HG03159 (cell line): ENCODE measurements around the gene GYPC.
"Not testable (repeated sequence)": the region's sequence is repeated elsewhere in the genome, so short reads cannot be mapped to it uniquely, and the experiment has no call there.

Source experiments
- ATAC-seq: cut with Tn5 transposase; IDR thresholded peaks from one replicate; pipeline ENCODE4 v1.9.1; 2021; ENCODE audit warnings: mild to moderate bottlenecking, moderate library complexity; ENCODE audit not compliant: unreplicated experiment

GYPC gene

DNA sequence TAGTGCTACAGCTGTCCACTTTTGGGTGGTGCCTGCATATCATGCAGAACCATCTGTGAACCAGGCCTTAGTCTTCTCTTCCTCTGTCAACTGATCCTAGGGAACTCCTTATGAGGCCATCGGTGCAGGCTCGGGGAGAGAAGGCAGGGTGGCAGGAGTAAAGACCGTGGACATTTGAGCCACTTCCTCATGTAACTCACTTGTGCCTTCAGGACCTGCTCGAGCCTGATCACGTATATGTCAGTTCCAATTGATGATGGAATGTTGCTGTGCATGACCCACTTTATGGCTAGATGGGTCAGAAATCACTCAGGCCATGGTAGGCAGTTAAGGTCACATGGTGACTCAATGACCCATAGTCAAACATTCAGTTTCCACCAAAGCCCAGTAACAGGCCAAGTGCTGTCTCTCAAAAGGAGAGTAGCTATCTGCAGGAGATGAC, 7.6 kb upstream of the GYPC start:
- ATAC-seq, result not testable (repeated sequence)

DNA sequence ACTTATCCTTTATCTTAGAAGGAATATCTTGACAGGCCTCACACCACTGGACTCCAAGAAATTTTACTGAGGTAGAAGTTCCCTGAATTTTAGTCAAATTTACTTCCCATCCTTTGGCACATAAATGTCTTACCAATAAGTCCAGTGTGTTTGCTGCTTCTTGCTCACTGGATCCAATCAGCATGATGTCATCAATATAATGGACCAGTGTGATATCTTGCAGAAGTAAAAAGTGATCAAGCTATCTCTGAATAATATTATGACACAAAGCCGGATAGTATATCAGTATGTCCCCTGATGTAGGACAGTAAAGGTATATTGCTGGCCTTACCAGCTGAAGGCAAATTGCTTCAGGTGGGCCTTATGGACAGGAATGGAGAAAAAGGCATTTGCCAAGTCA, 6.9 kb upstream of the GYPC start:
- no peak for ATAC-seq

DNA sequence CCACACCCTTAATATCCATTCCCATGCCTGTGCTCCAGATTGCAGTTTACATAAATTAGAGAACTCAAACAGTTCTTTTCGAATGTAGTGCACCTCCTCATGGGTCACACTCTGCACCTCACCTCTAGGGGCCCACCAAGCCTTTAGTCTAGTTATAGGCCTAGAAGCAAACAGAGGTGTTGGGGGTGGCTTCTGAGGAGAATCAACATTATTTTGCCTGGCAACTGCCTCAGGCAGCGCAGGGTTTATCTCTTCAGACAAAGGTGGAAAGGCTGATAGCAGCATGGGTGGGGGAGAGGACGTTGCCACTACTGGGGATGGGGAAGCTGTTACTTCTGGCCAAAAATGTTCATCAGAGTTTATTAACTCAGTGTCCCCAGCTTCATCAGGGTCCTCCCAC, 5.0 kb upstream of the GYPC start:
- ATAC-seq, result no peak

DNA sequence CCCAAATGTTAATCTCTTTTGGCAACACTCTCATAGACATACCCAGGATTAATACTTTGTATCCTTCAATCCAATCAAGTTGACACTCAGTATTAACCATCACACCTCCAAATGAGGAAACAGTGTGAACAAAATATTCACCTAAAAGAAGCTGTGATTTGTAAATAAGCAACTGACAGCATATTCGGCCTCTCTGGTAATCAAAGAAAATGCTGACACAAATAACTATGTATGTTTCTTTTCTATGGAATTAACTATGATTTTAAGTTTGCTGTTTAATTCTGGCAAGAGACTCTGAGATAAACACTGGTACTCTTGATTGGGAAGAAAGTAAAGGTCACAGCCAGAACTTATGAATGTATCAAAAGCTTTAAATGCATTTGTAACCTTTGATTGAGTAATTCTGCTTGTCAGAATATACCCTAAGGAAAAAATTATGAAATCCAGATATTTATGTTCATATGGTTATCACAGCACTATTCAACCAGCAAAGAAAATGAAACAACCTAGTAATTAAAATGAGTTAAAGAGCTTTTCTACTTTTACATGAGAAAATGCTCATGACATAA, 3.6 kb upstream of the GYPC start:
- ATAC-seq, result no peak

DNA sequence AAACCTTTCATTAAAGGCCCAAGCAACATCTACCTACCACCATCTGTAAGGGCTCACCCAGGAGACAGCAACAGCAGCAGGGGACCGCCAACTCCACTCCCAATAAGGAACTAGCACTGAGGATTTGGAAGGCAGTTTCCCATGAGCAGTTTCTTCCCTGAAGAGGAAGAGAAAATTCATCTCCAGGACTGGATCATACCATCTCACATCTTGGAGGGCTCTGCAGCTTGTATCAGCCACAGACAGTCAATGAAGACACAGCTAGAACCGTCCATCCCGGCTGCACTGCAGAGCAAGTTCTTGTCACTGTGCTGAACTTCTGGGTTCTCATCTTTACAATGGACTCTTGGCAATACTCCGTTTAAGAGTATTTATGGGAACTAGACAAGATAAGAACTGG, 2.8 kb upstream of the GYPC start:
- no peak for ATAC-seq

DNA sequence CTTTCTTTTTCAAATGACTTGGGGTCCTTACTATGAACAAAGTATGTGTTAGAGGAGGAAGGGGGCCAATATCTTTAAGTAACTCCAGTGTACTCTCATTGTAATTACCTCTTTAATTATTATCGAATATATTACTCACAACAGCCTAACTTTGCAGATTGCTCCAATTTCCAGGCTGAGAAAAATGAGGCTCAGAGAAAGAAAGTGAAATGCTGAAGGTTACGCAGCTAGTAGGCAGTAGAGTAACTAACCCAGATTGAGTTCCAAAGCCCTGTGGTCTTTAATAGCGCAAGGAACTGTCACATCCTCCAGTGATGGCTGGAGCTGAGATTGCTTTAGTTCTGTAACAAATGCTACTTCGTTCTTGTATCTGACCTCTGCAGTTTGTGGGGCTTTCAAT, 2.2 kb upstream of the GYPC start:
- no peak for ATAC-seq

DNA sequence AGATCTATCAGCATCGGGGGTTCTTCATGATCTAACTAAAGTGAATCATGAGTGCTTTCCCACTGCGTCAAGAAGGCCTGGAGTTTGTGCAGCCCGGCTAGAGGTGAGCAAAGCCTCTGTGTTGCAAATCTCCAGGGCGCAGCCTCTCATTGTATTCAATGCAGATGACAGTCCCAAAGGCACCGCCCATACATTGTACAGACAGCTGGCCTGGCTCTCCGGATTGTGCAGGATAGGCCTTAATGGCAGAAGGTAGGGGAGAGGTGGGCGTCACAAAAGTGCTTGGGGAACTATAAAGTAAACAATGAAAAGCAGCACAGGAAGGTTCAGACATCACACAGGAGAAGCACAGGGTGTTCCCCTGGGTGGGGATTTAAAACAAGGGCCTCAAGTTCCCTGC, 907 bp upstream of the GYPC start:
- ATAC-seq, result no peak

DNA sequence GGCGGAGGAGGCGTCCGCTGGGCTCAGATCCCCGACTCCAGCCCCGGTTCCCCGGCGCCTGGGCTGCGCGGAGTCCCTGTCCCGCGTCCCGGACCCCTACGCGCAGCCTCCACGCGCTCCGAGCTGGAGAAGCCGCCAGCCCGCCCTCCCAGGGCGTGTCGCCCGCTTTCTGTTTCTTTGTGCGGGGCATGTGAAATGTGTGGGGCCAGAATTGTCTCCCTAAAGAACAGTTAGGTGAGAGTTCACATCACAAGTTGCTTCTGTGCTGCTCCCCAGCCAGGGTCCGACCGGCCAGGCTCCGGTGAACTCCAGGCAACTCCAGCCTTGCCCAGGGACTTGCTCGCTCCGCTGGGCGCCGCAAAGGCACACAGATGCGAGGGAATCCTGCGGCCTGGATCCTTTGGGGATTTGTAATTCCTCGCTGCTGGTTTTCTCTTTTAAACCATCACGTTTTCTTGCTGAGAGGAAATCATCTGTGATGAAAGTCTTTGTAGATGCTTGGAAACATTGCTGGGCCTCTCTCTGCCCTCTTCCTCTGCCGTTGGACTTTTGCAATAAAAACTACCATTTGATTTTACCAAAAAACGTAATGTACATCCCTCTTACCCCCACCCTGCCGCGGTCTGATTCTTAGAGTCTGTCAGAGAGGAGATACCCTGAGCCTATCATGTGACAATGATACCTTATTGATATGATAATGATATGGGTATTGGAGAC, 631 bp downstream of the GYPC start:
- peak; percentile 30 for ATAC-seq

DNA sequence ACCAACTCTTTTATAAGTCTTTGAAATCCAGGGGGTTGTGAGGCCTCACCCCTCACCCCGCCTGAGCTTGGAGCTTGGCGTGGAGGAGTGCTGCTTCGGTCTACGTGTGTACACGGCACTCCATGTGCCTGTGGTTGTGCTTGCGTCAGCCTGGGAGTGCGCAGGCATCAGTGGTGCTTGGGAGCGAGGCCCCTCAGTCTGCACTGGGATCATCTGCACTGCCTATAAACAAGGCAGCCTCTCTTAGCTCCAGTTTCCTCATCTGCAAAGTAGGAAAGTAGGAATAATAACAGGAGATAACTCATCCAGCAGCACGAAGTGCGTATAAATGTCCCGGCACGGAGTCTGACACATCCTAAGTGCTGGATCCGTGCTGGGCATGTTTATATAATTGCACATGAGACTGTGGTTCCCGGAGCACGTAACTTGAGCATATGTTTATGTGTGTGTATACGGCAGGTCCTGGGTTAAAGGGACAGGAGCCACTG, 1.2 kb downstream of the GYPC start:
- ATAC-seq, result peak; percentile 6

DNA sequence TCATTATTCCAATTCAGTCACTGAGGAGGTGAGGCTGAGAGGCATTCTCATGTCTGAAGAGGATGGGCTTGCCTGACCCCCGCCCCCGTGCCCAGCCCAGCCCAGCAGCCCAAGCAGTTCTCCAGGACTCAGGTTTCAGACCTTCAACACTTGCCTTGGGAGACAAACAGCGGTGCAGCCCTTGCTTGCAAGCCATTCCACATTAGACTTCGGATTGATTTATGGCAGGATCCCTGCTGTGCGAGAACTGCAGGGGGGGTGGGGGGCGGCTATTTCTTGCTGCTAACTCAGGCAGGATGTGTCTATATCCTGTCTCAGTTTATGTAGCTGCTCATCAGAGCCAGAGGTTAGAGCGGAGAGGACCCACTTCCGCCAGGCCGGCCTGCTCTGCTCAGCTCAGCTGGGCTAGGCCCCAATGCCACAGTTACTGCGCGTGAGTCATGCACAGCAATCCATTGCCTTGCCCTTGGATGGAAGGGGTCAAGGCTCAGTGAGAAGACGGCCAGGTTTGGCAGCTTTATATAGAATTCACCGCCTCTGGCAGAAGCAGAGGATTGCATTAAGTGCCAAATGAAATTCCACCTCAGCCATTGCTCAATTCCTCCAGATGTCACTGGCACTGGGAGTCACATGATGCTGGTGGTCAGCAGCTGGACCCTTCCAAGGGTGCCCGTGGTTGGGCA, 1.8 kb downstream of the GYPC start:
- peak; percentile 70 for ATAC-seq

DNA sequence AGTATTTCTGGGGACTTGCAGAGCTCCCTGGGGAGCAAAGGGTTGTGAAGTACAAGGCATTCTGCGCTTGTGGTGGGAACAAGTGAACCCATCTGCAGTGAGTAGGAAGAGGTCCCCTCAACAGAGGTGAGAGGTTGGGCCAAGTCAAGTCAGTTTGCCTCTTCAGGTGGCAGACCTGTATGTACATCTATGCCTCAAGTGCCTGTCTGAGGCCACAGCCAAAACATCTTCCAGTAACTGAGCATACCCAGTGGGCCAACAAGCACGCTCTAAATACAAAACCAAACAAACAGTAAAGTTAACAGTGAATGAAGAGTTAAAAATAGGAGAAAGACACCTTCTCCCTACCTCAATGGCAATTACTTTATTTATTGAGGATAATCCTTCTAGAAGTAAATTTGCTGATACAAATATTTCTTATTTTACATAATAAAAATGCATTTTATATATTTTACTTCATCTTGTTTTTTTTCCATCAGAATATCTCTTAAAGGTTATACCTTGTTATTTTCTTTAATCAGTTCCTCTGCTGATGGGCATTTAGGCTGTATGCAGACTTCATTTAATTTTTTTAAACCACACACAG, 2.5 kb downstream of the GYPC start:
- ATAC-seq, result no peak

DNA sequence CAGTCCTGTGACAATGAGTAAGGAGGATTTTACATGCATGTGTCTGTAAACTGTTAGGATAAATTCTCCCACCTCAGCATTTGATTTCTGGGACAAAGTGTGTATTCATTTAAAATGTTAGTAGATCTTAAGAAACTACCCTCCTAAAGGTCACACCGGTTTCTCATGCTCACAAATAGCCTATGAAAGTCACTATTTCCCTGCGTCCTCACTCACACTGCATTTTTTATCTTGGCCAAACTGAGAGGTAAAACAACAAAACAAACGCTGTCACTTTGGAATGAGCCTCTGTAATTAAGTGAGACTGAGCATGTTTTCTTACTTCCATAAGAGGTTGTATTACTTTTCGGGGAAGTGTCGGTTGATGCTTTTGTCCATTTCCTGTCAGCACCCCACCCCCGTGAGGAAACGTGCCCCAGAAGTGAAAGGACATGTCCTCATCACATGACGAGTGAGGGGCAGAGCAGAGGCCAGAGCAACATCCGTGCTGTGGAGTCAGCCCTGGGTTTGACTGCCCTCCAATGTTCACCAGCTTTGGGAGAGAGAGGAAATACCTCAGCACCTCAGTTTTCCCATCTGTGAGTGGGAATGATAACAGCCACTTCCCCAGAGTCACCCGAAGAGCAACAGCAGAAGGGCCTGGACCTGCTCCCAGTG, 3.1 kb downstream of the GYPC start:
- ATAC-seq, result peak; percentile 49

DNA sequence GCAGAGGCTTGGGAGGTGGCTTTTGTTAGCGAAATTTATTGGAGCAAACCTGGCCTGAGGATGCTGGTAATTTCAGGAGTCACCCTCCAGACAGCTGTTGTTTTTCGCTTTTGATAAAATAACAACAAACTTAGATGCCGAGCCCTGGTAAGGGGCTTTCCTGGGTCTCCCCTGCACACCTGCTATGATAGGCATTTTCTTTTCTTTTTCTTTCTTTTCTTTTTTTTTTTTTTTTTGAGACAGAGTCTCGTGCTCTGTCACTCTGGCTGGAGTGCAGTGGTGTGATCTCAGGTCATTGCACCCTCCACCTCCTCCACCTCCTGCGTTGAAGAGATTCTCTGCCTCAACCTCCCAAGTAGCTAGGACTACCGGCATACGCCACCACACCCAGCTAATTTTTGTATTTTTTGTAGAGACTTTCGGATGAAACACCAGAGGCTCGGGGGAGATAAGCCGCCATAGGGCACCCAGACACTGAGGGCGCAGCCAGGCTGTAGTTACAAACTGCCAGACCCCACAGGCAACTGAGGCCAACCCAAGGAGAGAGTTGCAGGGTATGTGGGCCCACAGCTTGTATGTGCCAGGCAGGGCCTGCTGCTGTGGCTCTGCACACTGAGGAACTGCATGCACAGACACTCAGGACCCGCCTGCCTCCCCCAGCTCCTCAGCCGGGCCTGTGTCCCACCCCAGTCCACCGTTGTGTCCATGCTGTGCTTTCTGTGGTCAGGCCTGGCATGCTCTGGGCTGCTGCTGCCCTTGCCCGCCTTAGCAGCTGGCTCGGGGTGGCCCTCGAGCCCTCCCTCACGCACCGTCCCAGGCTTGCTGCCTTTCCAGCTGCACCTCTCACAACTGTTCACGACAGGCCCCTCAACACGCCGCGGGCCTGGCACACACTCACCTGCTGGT, 3.9 kb downstream of the GYPC start:
- no peak for ATAC-seq

DNA sequence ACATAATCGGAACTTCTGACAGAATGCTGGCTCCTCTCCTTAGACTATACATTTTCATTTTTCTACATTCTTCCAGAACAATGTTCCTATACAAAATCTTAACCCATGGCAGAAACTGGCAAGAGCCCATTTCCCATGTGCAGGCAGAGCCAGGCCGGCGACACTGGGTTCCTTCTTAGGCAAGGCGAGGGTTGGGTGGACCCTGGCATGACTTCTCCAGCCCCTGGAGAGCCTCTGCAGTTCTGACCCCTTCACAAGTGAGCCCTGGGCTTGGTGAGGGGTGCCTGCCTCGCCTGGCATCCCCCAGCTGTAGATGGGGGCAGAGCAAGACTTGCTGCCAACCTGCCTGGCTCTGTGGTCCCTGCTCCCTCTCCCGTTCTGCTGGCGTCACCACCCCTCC, 5.0 kb downstream of the GYPC start:
- ATAC-seq, result no peak

DNA sequence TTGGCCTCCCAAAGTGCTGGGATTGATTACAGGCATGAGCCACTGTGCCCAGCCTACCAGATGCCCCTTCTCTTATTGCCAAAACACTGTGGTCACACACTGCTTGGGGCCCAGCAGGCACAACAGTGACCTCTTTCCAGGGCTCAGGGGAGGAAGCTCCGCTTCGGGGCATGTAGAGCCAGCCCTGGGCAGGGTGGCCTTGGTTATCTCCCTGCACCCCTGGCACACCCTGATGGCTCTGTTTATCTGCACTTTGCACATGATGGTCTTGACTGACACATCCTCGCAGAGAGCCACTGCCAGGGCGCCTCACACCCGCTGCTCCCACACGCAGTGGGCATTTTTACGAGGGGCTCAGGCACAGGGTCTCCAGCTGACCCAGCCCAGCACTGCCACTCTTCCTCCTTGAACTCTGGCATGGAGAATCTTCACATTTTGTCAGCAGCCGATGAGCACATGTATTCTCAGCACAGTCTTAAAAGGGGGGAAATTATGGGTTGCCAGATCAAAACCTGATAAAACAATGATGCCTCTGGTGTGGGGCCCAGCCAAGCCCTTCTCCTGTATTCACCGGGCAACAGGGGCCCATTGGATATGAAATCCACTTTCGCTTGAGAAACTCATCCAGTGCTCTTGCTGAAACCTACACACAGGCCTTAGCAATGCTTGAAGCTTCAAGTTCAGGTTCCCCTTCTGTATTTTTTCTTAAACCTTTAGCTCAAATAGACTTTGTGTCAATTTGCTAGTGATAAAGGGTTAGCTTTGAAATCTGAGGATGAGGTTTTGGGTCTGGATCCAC, 5.9 kb downstream of the GYPC start:
- ATAC-seq, result no peak

DNA sequence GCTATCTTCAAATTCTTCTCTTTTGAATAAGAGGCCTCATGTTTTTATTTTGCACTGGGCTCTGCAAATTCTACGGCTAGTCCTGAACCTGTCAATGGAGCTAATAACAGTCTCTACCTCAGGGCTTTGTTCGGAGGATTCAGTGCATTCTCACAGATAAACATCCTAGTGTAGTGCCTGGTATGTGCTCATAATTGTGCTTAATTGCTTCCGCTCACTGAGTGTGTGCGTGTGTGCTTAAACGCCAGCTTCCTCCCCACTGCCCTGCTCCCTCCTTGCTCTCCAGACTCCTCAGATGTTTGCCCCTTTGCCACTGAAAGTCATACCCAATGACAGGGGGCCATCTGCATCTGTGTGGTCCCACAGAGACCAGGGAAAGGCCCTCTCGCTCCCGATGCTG, 6.7 kb downstream of the GYPC start:
- no peak for ATAC-seq

DNA sequence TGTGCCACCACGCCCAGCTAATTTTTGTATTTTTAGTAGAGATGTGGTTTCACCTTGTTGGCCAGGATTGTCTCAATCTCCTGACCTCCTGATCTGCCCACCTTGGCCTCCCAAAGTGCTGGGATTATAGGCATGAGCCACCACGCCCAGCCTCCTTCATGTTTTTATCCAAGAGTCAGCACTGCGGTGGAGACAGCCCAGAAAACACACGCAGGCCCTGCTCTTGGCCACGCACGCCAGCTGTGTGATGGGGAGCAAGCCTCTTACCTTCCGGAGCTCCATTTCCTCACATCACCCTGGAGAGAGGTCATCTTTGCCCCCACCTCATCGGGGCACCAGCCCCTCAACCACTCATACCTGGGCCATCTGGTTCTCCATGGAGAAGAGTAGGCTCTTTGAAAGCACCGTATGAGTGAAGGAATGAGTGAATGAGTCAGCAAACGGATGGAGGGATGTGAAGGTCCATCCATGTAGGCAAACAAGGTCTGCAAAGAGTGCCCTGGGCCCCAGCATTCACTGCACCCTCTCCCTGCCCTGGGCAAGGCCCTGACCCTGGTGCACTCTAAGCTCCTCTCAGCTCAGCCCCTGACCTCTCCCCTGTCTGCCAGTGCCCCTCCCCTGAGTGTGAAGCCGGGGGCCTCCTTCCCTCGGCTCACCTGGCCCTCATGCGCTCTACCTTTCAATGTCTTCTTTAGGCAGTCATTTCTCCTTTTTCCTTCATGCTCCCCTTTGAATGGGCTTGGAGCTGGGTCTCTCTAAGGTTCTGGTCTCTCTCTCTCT, 7.4 kb downstream of the GYPC start:
- ATAC-seq, result no peak

DNA sequence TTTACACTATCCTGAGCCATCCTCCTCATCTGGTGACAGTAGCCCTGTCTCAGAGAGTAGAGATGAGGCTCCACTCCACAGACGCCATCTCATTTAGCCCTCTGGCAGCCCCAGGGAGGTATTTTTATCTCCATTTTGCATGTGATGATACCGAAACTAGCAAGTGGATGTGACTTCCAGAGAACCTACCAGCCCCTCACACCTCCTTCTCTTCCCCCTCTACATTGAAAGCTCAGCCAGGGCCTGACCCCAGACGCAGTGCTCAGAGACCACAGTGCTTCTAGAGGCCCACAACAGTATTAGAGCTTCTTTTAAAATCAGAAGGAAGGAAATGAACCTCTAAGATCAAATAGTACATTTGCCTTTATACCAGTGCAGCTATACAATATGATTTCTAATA, 8.3 kb downstream of the GYPC start:
- peak; percentile 76 for ATAC-seq

DNA sequence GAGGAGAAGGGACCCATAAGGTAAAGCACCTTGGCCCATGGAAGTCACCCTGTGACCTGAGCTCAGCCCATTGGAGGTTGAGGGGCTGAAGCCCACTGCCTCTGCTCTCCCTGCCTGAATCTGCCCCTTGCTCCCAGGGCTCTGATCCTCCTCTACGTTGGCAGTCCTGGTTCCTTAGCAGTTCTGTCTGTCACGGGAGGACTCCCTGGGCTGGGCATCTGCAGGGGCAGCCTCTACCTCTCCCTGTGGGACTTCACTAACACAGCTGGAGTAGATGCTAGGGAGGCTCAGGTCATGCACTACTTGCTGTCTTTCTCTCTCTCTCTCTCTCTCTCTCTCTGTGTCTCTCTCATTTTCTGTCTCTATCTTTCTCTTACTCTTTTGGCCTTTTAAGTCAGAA, 8.7 kb downstream of the GYPC start:
- ATAC-seq, result peak; percentile 32
